Myocyte (in vitro differentiated cells): ENCODE results near the gene LTF. TPM values are rescaled to one million over a fixed set of nuclear protein-coding genes. Genes with fewer than 3 reads are reported as not detected.
"Not testable (repeated sequence)": the region's sequence is repeated elsewhere in the genome, so short reads cannot be mapped to it uniquely, and the experiment has no call there.

Experiments
- DNase-seq: peaks from one replicate; pipeline ENCODE4 v3.0.0-alpha.2; 2012; ENCODE audit warnings: low read depth
- total RNA-seq: library from RNA; depleted of rRNA; stranded (reverse); fragments of >200 nt; gene quantifications from 2 replicates; pipeline ENCODE4 v1.2.3, GENCODE V29; 2014

Gene LTF
- total RNA-seq, 1 donor from 2014 or later = 2.2 TPM

- no peak for DNase-seq
Measured at GRCh38 chr3:46416811-46417510, 47.7 kb downstream of the LTF start.

- DNase-seq = no peak
Measured at GRCh38 chr3:46416125-46416810, 48.4 kb downstream of the LTF start.

GRCh38 chr3:46414739-46415138 lies 50.0 kb downstream of the LTF start:
- DNase-seq = no peak

- DNase-seq = no peak
Measured at GRCh38 chr3:46413951-46414350, 50.8 kb downstream of the LTF start.

GRCh38 chr3:46412786-46413298 lies 51.9 kb downstream of the LTF start:
- DNase-seq = no peak

GRCh38 chr3:46411271-46411670 lies 53.4 kb downstream of the LTF start:
- DNase-seq = no peak

GRCh38 chr3:46410669-46411068 lies 54.0 kb downstream of the LTF start:
- DNase-seq = peak; percentile 43

- DNase-seq = no peak
Measured at GRCh38 chr3:46409739-46410489, 54.8 kb downstream of the LTF start.

GRCh38 chr3:46408853-46409252 lies 55.9 kb downstream of the LTF start:
- DNase-seq = no peak

GRCh38 chr3:46407970-46408369 lies 56.7 kb downstream of the LTF start:
- DNase-seq = peak; percentile 93

- peak; percentile 71 for DNase-seq
Measured at GRCh38 chr3:46406788-46407611, 57.7 kb downstream of the LTF start, which contains the start of the genes CCR5AS and CCRL2. CCR5AS (minus strand) TSS chr3:46407066. CCRL2 (plus strand) TSS chr3:46407259; CDS start chr3:46408080, 821 bp downstream.

- no peak for DNase-seq
Measured at GRCh38 chr3:46406443-46406787, 58.3 kb downstream of the LTF start.

- no peak for DNase-seq
Measured at GRCh38 chr3:46405301-46406019, 59.2 kb downstream of the LTF start.

- not testable (repeated sequence) for DNase-seq
Measured at GRCh38 chr3:46402902-46403301, 61.8 kb downstream of the LTF start.

- no peak for DNase-seq
Measured at GRCh38 chr3:46401579-46401978, 63.1 kb downstream of the LTF start.

GRCh38 chr3:46400846-46401245 lies 63.9 kb downstream of the LTF start:
- DNase-seq = no peak

- peak; percentile 80 for DNase-seq
Measured at GRCh38 chr3:46400000-46400734, 64.5 kb downstream of the LTF start.

- DNase-seq = no peak
Measured at GRCh38 chr3:46399557-46399956, 65.1 kb downstream of the LTF start.

GRCh38 chr3:46399098-46399497 lies 65.6 kb downstream of the LTF start:
- no peak for DNase-seq
